ENCODE measurements around the gene EIF4G3. TPM values are rescaled to one million over a fixed set of nuclear protein-coding genes. Genes with fewer than 3 reads are reported as not detected.

Gene EIF4G3
- total RNA-seq, 1 experiment from 2014 or later = 72.0 TPM

GRCh38 chr1:20975668-20976067 is 201.0 kb downstream of the EIF4G3 start:
- Histone ChIP-seq H3K9ac (ENCODE audit: extremely low read depth, insufficient read length, low read length) (no peak overlapping the region), H4K20me1 (ENCODE audit: control insufficient read depth, insufficient read depth, insufficient read length) (no peaks in the 10 kb centered on the region), H3K18ac (ENCODE audit: insufficient read length, low read depth, low read length) (no peak overlapping the region), H3K79me2 (ENCODE audit: insufficient read depth, low read length) (no peaks in the 10 kb centered on the region), H3T11ph (ENCODE audit: low read length) (no peak overlapping the region), H3K23me2 (ENCODE audit: insufficient read length, low read depth, low read length, poor library complexity, severe bottlenecking) (no peaks in the 10 kb centered on the region), H3K14ac (ENCODE audit: insufficient read depth, low read length) (no peak overlapping the region), H3K4ac (ENCODE audit: low read depth, low read length) (no peak overlapping the region), H3K23ac (ENCODE audit: insufficient read length, low read depth, low read length) (no peak overlapping the region), H3K56ac (ENCODE audit: insufficient read length, low read depth, low read length) (no peak overlapping the region), H3K27me3 (ENCODE audit: insufficient read depth, low read length) (no peaks in the 10 kb centered on the region; the same call in 1 of the 2 replicates), H3K4me1 (ENCODE audit: insufficient read depth, low read length) (no peaks in the 10 kb centered on the region), H4K8ac (replicated peaks; ENCODE audit: insufficient read length, low read depth, low read length) (no peak overlapping the region), H2BK12ac (ENCODE audit: insufficient read length, low read depth, low read length) (no peak overlapping the region), H2BK15ac (ENCODE audit: low read depth, low read length) (no peak overlapping the region), H3K9me3 (ENCODE audit: control insufficient read depth, low read depth, low read length) (no peaks in the 10 kb centered on the region), H3K4me2 (ENCODE audit: insufficient read depth, insufficient read length, low read length) (no peak overlapping the region), H4K91ac (ENCODE audit: insufficient read length, low read depth, low read length) (no peak overlapping the region), H3K79me1 (ENCODE audit: insufficient read depth, low read depth, low read length, poor library complexity, severe bottlenecking) (no peaks in the 10 kb centered on the region), H2BK20ac (ENCODE audit: low read depth, low read length, poor library complexity, severe bottlenecking) (no peak overlapping the region), H2BK120ac (ENCODE audit: low read depth, low read length, poor library complexity, severe bottlenecking) (no peak overlapping the region), H3K27ac (ENCODE audit: insufficient read length, low read depth, low read length) (no peak overlapping the region), H2AK5ac (ENCODE audit: insufficient read length, low read length) (no peak overlapping the region), H4K5ac (ENCODE audit: insufficient read length, low read depth, low read length) (no peak overlapping the region), H2BK5ac (ENCODE audit: insufficient read length, low read length) (no peak overlapping the region), H2AFZ (ENCODE audit: low read length) (no peak overlapping the region)
- no CpG with 5 or more reads among the region's 1 CpG for WGBS (ENCODE audit: extremely low coverage, insufficient read length, low lambda C conversion rate)
- no peak for DNase-seq
- Mint-ChIP-seq H3K4me1 (no peaks in the 10 kb centered on the region), H3K27ac (no peak overlapping the region), H3K9me3 (no peaks in the 10 kb centered on the region), H3K4me3 (no peak overlapping the region), H3K27me3 (ENCODE audit: low read depth) (no peaks in the 10 kb centered on the region; the same call in 1 of the 2 replicates), H3K36me3 (ENCODE audit: insufficient read depth in 1 of 3, low read depth in 3 of 3) (peaks cover 6 to 21% (median 20%) of the 10 kb centered on the region in 3 experiments; a peak in 5 of 7 replicates)
- TF ChIP-seq CTCF (conservative IDR thresholded peaks at IDR 0.05) = no peak
